KOPT-K1 (cell line): ENCODE results near the gene GRID2.
"Not testable (repeated sequence)": the region's sequence is repeated elsewhere in the genome, so short reads cannot be mapped to it uniquely, and the experiment has no call there.

Source experiments
- H3K27ac ChIP-seq: fragments of 200-600 bp; sonication (generic); 2 replicates; pipeline ENCODE4 v1.5.1; 2016; ENCODE audit warnings: antibody characterized with exemption, mild to moderate bottlenecking, low read depth, low read length; ENCODE audit not compliant: poor library complexity, severe bottlenecking
- H3K36me3 ChIP-seq: fragments of 200-600 bp; sonication (generic); 2 replicates; pipeline ENCODE4 v1.5.1; 2017; ENCODE audit warnings: antibody characterized with exemption, mild to moderate bottlenecking, low read length, moderate library complexity; ENCODE audit not compliant: insufficient read depth
- H3K9me3 ChIP-seq: fragments of 200-600 bp; sonication (generic); 2 replicates; pipeline ENCODE4 v1.5.1; 2017; ENCODE audit warnings: antibody characterized with exemption, low read length, mild to moderate bottlenecking; ENCODE audit not compliant: insufficient read depth, poor library complexity, severe bottlenecking

GRID2 gene

DNA sequence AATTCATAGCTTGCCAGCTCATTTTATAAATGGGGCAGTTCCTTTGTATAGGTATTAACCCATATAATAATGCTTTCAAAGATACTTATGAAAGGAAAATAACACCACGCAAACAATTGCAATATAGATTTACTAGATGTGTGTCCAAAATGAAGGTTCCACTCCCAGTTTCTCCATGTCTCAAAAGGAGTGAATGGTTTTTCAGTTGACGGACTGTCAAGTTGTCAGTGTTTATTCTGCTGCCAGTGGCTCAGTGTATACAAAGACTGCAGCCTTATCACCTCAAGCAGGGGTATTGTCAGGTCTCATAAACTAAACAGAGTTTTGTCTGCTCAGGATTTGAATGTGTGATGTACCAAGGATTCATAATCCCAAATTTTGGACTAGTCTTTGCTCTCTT is 939.5 kb downstream of the GRID2 start:
- Histone ChIP-seq H3K9me3 (no peaks in the 10 kb centered on the region), H3K27ac (no peak overlapping the region), H3K36me3 (no peaks in the 10 kb centered on the region)

DNA sequence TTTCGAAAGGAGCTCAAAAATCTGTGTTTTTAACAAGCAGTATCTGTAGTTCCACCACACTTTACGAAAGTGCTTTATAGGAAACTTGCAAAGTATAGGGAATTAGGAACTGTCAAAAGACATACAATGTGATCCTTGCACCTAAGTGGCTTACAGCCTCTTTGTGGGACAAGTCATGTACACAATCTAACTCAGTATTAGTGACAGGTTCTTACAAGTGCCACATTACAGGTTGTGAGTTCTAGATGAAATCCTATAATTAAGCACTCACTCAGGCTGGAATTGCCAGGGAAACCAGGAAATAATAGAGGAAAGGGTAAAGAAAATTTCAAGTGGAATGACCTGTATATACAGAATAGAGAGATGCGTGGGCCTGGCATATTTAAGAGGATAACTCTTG is 957.4 kb downstream of the GRID2 start:
- Histone ChIP-seq H3K27ac (no peak overlapping the region), H3K9me3 (no peaks in the 10 kb centered on the region), H3K36me3 (no peaks in the 10 kb centered on the region)

DNA sequence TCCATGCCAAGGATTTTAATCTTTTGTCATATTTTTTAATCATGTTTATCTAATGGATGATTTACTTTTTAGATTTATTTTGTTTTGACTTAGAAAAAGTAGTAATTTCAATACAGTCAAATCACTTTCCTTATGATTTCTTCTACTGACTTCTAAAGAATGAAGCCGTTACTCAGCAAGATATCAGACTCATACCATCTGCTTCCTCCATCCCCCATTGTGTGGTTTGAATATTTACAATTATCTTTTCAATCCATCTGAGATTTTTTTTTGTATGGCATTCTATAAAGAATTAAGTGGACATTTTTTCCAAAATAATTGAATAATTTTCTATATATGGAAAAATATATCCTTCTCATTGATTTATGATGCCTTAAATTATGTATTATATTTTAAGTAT is 959.4 kb downstream of the GRID2 start:
- Histone ChIP-seq H3K9me3 (no peaks in the 10 kb centered on the region), H3K36me3 (no peaks in the 10 kb centered on the region), H3K27ac (no peak overlapping the region)

DNA sequence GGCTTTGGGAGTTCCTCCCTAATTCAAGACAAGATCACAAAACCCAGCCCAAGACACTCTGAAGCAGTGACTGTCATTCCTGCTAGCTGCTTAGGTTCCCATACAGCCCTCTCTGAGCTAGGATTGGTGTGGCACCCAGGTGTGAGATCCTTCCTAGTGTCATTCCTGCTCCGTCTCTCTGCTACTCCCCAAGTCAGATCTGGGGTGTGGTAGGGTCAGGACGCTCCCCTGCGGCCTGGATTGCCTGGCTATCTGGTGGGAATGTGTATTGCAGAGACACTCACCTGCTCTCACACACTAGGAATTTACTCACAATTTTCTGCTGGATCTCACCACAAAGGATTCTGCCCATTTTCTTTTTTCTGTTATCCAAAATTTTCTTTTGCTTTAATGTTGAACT is 964.0 kb downstream of the GRID2 start:
- no peaks in the 10 kb centered on the region for H3K9me3 ChIP-seq
- H3K27ac ChIP-seq, result no peak overlapping the region
- H3K36me3 ChIP-seq, result no peaks in the 10 kb centered on the region

DNA sequence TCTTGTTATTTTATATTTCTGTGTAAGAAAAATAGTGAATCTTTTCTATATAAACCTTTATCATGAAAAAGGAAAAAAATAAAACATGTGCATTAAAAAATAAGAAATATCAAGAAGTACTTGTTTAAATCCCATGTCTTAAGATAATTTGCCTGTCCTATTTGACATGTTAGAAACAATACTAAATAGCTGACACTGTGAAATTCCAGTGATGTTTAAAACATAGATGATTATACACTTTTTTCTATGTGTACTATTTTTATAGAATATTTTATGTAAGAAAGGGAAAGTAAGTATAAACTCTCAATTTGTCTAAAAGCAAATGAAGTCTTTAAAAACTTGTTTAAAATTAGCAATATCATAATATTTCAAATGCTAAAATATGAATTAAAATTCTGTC is 981.6 kb downstream of the GRID2 start:
- no peak overlapping the region for H3K27ac ChIP-seq
- no peaks in the 10 kb centered on the region for H3K36me3 ChIP-seq
- H3K9me3 ChIP-seq, result no peaks in the 10 kb centered on the region

DNA sequence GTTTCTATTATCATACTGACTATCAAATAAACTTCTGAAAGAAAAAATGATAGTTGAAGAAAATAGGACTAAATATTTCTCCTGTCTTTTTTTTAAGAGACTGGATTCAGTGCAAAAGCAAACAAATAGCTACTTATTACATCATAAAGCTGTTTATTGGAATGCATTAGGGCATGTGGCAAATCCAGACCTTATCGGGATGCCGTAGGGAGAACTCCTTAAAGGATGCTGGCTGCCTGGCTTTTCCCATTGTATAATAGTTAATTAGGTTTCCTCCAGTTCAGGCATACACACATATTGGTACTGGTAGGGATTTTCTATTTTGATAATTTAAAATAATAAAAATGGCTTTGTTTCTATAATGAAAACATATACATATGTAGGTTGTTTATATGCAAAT is 985.5 kb downstream of the GRID2 start:
- H3K27ac ChIP-seq, result no peak overlapping the region
- H3K9me3 ChIP-seq, result no peaks in the 10 kb centered on the region

DNA sequence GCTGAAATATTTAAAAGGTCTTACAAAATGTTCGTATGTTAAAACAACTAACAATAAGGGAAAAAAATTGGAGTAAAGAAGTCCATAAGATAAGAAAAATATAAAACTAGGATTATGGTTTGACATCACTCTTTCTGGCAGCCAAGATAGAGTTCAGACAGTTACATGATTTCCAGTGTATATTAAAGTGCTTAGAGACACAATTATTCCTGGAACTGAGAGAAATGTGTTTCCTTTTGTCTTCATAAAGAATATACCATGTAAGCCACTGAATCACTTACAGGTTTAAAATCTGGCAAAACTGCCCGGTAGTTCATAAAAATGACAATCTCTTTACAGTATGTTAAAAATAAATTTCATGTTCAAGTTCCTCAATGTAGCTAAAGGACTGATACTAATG is 986.1 kb downstream of the GRID2 start:
- H3K9me3 ChIP-seq, result no peaks in the 10 kb centered on the region
- H3K36me3 ChIP-seq, result no peaks in the 10 kb centered on the region
- no peak overlapping the region for H3K27ac ChIP-seq

More for the DNA sequence above, 985.5 kb downstream of the GRID2 start:
- H3K36me3 ChIP-seq, result no peaks in the 10 kb centered on the region

DNA sequence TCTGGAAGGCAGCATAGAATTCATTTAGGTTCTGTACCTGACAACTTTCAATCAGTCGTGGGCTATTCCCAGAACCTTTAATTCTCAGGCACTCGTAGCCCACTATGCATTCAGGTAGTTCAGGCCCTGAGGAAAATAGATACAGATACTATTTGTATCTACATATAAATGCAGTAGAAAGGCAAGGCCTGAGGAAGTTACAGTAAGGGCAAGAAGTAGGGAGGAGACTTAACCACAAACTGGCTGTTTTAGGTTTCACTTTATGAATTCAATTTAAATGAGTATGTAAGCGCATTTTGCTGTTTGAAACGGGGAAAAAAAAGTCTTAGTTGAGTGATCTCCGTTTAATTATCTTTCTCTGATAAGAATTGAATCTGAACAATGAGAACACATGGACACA is 995.4 kb downstream of the GRID2 start:
- H3K9me3 ChIP-seq, result no peaks in the 10 kb centered on the region
- no peaks in the 10 kb centered on the region for H3K36me3 ChIP-seq
- no peak overlapping the region for H3K27ac ChIP-seq

DNA sequence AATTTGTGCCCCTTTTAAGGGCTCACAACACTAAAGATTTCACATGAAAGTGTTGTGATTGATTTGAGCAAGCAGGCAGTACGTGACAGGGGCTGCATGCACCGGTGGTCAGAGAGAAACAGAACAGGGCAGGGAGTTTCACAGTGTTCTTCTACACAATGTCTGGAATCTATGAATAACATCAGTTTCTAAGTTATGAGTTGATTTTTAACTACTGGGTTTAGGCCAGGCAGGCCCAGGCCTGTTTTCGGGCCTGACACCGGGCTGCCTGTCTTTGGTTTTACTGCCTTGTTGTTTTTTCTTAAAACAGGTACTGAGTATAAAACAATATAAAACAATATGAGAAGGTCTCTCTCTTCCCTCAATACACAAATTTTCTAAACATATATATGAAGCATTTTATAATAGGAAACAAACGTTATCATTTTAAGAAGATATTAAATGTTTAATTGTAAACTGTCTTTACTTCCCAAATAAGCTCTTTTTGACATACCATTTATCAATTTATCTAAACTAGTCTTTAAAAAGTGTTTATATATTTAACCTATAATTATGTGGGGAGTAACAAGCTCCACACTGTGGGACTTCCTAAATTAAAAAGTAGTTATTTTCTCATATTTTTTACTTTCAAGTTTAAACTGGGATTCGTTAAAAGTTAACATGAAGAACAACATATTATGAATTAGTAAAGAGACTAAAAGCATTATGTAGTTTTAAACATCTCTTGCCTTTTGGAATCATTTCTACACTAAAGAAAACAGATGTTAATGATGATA is 997.2 kb downstream of the GRID2 start:
- not testable (repeated sequence) for H3K36me3 ChIP-seq, H3K27ac ChIP-seq, H3K9me3 ChIP-seq

DNA sequence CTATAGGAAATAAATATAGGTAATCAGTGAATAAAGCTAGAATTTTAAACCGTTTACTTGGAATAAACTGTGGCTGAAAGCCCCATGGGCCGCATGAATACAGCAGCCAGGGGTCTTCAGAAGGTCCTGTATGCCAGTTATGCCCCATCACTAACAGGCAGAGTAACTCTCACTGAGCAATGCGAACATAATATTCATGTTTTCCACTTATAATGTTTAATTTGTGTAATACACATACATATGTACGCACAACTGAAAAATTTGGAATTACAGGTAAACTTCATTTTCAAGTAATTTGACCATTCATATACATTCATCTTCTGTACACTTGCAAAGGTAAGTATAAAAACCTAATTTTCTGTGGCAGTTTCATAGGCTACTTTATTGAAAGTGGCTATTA is 998.5 kb downstream of the GRID2 start:
- no peaks in the 10 kb centered on the region for H3K9me3 ChIP-seq
- H3K36me3 ChIP-seq, result no peaks in the 10 kb centered on the region
- H3K27ac ChIP-seq, result no peak overlapping the region

DNA sequence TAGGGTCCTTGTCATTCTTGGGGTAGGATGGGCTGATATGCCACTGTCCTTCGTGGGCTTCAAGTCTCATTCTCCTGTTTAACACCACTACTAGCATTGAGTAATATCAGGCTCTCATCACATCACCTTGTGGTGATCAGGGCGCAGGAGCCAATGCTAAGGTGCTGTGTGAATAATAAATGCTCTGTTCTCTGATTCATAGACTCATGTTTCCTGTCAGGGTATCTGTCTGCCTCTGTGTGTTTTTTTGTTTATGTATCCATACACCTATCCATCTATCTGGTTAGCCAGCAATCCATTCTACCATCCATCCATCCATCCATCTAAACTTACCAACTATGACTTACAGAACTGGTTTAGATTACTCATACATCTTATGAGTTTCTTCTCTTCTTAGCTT is 999.7 kb downstream of the GRID2 start:
- no peaks in the 10 kb centered on the region for H3K36me3 ChIP-seq
- H3K27ac ChIP-seq, result no peak overlapping the region
- H3K9me3 ChIP-seq, result no peaks in the 10 kb centered on the region

DNA sequence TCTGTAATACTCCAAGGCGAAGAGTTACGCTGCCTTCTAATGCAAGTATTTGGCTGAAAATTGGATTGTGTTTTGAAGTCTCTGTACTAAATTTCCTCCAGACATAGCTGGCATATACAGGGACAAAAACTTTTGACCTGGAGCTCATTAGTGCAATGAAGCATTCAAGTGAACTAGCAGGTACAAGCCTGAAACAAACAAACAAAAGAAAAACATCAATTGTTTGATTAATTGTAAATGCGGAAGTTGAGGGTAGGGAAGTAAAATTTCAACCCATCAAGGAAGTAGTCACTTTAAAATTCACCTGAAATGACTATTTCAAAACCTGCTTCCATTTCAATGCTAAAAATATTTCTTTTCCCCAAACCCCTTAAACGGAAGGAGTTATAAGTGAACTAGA is 1008.5 kb downstream of the GRID2 start:
- Histone ChIP-seq H3K27ac (no peak overlapping the region), H3K36me3 (no peaks in the 10 kb centered on the region), H3K9me3 (no peaks in the 10 kb centered on the region)

DNA sequence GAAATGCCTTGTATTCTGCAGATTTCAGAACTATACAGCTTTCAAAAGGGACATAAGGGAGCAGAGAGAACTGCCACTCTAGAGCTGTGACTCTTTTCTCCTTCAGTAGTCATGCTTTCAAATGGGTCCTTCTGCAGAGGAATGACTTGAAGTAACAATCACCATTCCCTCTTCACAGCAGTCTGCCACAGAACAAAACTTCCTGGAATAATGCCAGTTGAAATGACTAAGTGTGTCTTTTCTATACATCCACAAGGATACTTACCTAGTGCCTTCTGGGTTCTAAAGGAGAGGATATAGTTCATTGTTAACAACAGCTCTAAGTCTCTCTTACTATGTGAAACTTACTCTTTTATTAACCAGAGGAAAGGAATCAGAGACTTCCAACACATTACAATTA is 1009.4 kb downstream of the GRID2 start:
- Histone ChIP-seq H3K9me3 (no peaks in the 10 kb centered on the region), H3K36me3 (no peaks in the 10 kb centered on the region), H3K27ac (no peak overlapping the region)

DNA sequence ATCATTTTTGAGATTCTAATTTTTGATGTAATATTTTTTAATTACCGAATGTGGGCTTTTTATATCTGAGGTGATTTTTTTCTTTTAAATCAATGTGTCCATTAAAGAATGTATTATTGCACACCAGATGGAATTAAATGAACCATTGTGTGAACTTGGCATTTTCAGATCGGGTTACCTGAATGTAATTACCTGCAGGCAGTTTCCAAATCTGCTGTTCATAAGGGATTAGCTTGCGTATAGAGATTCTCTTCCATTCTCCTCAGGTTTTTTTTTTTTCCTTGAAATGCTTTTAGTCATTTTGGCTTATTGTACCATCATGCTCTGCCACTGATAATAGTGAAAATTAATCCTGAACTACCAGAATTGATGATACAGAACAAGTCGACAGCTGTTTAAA is 1013.3 kb downstream of the GRID2 start:
- Histone ChIP-seq H3K36me3 (no peaks in the 10 kb centered on the region), H3K9me3 (no peaks in the 10 kb centered on the region), H3K27ac (no peak overlapping the region)

DNA sequence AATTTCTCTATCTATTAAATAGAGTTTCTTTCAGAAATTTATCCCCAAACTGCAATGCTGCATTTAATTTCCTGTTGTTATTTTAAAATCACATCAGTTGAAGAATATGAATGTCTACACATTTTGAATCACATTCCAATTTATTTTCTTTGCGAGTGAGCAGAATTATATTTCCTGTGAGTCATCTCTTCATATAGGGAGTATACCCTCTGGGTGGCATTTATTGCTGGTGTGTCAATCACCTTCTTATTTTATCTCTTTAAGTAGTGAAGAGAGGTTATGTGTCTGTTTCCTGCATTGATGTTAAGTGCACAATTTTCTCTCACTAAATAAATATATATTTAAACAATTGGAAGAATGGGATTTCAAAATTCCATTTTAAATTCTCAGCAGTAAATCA is 1013.8 kb downstream of the GRID2 start:
- H3K27ac ChIP-seq, result no peak overlapping the region
- no peaks in the 10 kb centered on the region for H3K9me3 ChIP-seq
- H3K36me3 ChIP-seq, result no peaks in the 10 kb centered on the region

DNA sequence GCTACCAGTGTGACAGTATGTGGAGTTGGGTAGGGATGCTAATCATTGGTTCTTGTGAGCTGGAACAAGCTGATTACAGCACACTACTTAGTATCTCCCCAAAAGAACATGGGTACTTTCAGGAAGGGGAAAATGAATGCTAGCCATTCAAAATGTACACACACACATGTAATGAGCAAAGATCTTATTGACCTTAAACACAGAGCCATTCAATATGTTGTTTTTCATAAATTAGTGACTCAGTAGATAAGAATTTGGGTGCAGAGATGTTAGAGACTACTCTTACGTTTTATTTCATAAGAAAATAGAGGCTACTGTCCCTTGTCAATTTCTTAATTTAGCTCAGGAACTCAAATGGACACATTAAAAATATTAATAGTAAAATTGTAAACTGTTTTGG is 1015.3 kb downstream of the GRID2 start:
- H3K9me3 ChIP-seq, result no peaks in the 10 kb centered on the region
- no peak overlapping the region for H3K27ac ChIP-seq
- no peaks in the 10 kb centered on the region for H3K36me3 ChIP-seq
